NK-92 treated with Interleukin-12 subunit alpha and Interleukin-12 subunit beta, amount 100 ng/mL, for 24 hours (cell line): ENCODE data around the gene PEX19.

Experiments used
- DNase-seq: peaks from one replicate; lab custom pipeline; 2025; lab: John Stamatoyannopoulos, UW

Gene PEX19

GRCh38 chr1:160277987-160278386 lies 6.9 kb downstream of the PEX19 start:
- no peak for DNase-seq

DNA sequence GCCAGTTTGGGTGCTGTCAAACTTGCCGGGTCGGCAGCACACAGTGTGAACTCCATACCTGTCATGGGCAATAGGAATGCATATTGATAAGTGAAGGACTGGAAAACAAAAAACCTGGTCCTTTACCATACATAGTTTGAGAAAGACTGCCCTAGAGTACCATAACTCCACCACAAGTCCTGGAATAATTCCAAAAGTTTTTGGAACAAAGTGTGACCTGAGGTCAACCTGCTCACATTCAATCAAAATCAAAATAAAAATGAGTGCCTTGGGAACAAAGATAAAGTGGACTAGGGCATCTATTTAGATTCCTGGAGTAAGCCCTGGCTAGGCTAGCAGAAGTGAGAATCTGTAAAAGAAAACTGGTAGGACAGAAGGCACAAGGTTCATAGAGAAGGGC lies 7.6 kb downstream of the PEX19 start:
- DNase-seq: no peak

- no peak for DNase-seq
These were observed 13.9 kb downstream of the PEX19 start for GRCh38 chr1:160271025-160271424.

DNA sequence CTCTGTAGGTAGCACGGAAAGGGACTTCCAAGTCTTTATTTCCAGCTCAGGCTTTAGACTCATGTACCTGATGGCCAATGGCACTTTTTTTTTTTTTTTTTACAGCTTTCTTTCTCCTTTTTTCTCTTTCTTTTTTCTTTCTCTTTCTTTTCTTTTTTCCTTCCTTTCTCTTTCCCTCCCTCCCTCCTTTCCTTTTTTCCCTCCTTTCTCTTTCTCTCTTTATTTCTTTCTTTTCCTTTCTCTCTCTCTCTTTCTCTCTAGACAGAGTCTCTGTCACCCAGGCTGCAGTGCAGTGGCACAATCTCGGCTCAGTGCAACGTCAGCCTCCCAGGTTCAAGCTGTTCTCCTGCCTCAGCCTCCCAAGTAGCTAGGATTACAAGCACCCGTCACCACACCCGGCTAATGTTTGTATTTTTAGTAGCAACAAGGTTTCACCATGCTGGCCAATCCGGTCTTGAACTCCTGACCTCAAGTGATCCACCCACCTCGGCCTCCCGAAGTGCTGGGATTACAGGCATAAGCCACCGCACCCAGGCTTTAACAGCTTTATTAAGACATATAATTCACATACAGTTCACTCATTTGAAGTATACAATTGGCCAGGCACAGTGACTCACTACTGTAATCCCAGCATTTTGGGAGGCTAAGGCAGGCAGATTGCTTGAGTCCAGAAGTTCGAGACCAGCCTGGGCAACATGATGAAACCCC lies 17.5 kb downstream of the PEX19 start:
- DNase-seq: no peak

DNA sequence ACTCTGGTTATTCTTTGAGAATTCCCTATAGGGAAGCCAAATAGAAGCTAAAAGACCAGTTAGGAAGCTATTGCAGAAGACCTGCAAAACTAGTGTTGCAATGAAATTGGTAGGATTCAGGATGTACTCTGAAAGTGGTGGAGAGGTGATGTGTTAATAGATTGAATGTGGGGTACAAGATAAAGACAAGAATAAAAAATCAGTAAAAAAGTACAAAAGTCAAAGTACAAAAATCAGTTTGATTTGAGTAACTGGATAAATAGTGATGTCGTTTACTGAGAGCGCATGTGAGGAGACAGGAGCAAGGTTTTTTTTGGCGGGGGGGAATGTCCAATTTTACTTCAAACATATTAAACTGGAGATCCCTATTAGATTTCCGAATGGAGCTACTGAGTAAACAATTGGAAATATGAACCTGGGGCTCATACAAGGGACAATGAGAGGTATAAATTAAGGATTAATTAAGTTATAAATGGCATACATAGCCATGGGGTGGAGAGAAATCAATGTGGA lies 20.1 kb downstream of the PEX19 start:
- no peak for DNase-seq

GRCh38 chr1:160261893-160262794 lies 22.8 kb downstream of the PEX19 start, which contains the start of gene DCAF8:
DCAF8 (minus strand) TSS chr1:160262549; CDS start chr1:160244008, 18,541 bp downstream.
- DNase-seq: peak; percentile 96

- peak; percentile 42 for DNase-seq
These were observed 23.4 kb downstream of the PEX19 start for GRCh38 chr1:160261556-160261892.

- no peak for DNase-seq
These were observed 24.2 kb downstream of the PEX19 start for GRCh38 chr1:160260406-160261382.

- no peak for DNase-seq
These were observed 26.6 kb downstream of the PEX19 start for GRCh38 chr1:160258177-160258798.

DNA sequence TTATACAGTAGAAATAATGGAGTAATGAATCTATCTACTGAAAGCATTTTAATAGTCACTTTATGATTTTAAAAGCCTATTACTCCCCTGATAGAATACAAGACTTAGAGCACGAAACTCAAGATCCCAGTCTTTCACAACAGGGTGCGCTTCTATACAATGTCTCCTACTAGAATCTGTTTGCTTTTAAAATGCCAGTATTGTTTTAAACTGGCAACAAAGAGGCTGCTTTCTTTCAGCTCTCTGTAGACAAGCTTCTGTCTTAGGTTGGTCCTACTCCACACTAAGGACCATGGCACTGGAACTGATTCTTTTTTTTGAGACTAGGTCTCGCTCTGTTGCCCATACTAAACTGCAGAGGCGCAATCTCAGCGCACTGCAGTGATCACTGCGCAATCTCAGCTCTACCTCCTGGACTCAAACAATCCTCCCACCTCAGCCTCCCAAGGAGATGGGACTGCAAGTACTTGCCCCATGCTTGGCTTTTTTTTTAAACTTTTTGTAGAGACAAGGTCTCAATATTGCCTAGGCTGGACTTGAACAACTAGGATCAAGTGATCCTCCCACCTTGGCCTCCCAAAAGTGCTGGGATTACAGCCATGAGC lies 27.4 kb downstream of the PEX19 start:
- DNase-seq: no peak

DNA sequence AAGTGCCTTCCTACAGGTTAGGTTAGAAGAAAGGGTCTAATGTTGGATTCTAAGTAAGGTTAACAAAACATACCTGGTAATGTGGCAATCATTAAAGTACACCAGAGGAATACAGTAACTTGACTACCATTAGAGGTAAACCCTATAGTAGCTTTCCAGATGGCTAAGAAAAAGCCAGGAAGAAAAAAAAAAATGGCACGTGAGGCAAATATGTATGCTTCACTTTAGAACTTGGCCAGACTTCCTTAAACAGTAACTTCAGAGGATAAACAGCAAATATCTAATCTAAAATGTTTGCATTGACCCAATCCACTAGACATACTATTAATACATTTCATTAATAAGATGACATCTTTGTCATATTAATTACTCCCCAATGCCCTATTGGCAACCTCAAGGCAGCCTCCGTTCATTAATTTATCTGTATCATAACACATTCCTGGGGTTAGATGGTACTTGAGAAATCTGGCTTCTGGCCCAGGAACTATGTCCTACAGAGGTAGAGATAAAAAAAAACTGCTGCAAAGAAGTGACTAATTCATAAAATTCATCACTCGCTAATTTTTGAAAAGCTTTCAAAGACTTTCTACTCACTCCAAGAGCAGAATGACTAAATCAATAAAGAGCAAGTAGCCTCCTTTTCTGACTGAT lies 28.4 kb downstream of the PEX19 start:
- no peak for DNase-seq

- no peak for DNase-seq
These were observed 29.1 kb downstream of the PEX19 start for GRCh38 chr1:160255781-160256300.

GRCh38 chr1:160251687-160252526 lies 33.0 kb downstream of the PEX19 start:
- DNase-seq: peak; percentile 10

GRCh38 chr1:160251011-160251410 lies 33.9 kb downstream of the PEX19 start:
- DNase-seq: no peak

DNA sequence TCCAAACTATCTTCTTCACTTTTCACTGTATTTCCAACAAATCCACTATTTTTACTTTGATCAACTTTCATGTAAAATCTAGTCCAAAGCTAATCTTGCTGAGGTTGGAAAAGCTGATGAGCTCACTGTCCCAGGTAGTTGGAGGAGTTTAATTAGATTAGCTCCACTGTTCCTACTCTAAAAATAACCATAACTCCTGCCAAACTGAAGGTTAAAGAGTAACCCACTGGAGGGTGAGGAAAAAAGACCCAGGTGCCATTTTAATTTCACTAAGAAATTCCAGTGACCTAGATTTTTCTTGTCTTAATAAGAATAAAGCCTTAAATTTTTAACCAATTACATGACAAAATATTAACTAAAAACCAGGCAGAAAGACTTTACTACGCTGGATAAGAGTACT lies 37.9 kb downstream of the PEX19 start:
- DNase-seq: no peak

- no peak for DNase-seq
These were observed 39.5 kb downstream of the PEX19 start for GRCh38 chr1:160245434-160245833.

DNA sequence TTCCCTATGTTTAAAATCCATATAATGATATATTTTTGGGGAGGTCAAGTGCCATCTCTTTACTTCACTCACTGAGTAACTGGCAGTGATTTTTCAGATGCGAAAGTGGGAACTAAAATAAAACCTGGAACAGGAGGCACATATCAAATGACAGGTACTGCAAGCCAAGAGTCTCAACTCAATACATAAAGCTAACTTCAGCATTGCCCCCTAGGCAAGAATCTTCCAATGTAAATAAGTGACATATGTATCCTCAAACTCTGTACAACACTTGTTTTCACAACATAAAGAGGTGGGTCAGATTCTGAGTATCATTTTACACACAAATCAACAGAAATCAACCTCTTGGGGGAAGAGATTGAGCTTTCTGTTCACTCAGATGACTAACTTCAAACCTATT lies 40.7 kb downstream of the PEX19 start:
- no peak for DNase-seq

DNA sequence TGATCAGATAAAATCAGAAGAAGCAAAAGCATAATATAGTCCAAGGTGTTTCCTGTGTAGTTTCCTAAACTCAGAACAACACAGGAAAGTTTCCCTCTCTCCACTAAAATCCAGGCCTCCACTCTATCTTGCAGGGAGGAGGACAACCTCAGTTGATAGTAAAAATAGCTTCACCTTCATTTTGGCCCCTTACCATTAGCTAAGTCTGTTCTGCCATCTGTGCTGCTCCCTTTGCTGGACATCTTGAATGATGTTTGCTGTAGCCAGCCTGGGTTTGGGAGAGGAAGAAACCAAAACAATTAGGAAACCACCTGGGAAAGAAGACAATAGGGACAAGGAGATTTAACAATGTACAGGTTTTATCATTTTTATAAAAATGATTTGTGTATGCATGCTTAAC lies 41.2 kb downstream of the PEX19 start:
- no peak for DNase-seq

DNA sequence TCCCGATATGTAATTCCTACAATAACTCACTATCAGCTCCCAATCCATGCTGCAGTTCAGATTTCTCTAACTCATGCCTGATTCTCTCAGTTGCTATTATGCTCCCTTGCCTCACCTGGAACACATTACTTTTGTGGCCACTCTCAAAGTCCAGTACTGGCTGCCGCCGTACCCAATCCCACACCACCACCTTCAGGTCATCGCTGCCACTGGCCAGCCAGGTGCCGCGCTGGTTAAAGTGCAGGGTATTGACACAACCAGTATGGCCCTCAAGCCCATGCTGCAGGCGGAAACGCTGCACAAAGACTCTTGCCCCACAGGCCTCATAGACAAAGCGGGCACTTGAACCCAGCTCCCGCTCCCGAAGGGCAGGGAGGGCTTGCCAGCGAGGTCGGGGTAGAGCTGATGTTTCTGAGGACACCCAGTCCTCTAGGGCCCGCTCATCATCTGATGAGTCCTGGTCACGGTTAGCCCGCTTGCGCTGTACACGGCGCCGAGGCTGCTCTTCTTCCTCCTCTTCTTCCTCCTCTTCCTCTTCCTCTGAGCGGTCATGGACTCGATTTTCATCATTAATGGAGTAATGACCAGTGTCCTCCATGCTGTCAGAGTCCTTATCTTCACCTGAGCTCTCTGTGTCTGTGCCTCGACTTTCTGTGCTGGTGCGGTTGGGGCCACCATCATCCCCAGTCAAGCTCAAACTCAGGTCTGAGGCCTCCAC lies 45.2 kb downstream of the PEX19 start:
- DNase-seq: no peak
